Measurements from ENCODE around the gene SERPINB1. TPM values are rescaled to one million over a fixed set of nuclear protein-coding genes. Genes with fewer than 3 reads are reported as not detected.

SERPINB1 gene
- total RNA-seq, 1 experiment from 2014 or later, result 75.6 TPM

DNA sequence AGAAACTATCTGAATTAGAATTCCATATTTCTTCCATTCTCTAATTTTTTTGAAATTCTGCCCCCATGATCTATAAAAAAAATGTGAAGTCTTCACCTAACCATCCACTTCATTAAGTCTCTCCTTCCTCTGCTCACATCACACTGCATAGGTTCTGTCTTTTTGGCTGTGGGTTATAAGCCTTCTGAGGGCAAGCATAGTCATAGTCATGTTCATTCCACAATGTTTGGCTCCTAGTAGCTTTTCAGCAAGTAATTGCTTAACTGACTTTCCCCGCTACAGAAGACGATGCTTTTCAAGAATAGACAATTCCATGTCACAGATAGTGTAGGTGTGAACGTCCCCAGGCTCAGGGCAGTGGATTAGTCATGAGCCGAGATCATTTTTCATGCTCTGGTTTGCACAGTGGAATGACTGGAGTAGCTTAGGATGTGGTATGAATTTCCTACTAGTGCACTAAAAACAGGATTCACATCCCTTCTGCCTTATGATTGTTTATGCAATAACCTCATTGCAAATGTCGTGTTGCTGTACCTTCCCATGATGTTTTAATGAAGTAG is 47.4 kb downstream of the SERPINB1 start:
- POLR2A ChIA-PET, result no interaction called here

GRCh38 chr6:2793534-2794151 is 48.0 kb downstream of the SERPINB1 start:
- H3K9me3 ChIP-seq, result no peaks in the 10 kb centered on the region
- Mint-ChIP-seq H3K36me3 (ENCODE audit: insufficient read depth, unreplicated experiment) (peaks cover 5% of the 10 kb centered on the region), H3K27me3 (ENCODE audit: insufficient read depth, unreplicated experiment) (no peaks in the 10 kb centered on the region), H3K4me3 (ENCODE audit: unreplicated experiment) (no peak overlapping the region), H3K4me1 (ENCODE audit: low read depth, unreplicated experiment) (peaks cover 13% of the 10 kb centered on the region), H3K9me3 (ENCODE audit: unreplicated experiment) (no peaks in the 10 kb centered on the region), H3K27ac (ENCODE audit: unreplicated experiment) (no peak overlapping the region)
- TF ChIP-seq CTCF (IDR thresholded peaks at IDR 0.05; ENCODE audit: insufficient read depth in 1 of 2, low read depth in 1 of 2, low read length in 1 of 2, severe bottlenecking in 1 of 2, unreplicated experiment in 1 of 2), result no peak
- H3K36me3 ChIP-seq (ENCODE audit: control insufficient read depth, insufficient read depth, low read length), result no peaks in the 10 kb centered on the region
- H3K4me1 ChIP-seq, result peaks cover 16% of the 10 kb centered on the region
- H3K4me3 ChIP-seq (ENCODE audit: low read depth, low read length), result no peak overlapping the region
- H3K27me3 ChIP-seq (replicated peaks; ENCODE audit: control insufficient read depth, insufficient read depth, low read length), result no peaks in the 10 kb centered on the region
- ChIA-PET CTCF (no interaction called here), POLR2A (interaction anchor here (0.5 kb wide), 1 partner anchor 380 kb away, joined by 3 read pairs; no protein-coding TSS in a partner anchor)
- intact Hi-C loops (cut with micrococcal nuclease; ENCODE audit: unreplicated experiment), result loop anchor here (10.0 kb wide), 1 partner anchor 261 kb away; no protein-coding TSS in a partner anchor
- no peak for DNase-seq
- no TSS peak for BruUV-seq (replicated peaks)

More for the DNA sequence above, 47.4 kb downstream of the SERPINB1 start:
- Histone ChIP-seq H3K27me3 (replicated peaks; ENCODE audit: control insufficient read depth, insufficient read depth, low read length) (no peaks in the 10 kb centered on the region), H3K4me3 (ENCODE audit: low read depth, low read length) (no peak overlapping the region), H3K9me3 (no peaks in the 10 kb centered on the region), H3K4me1 (peaks cover 16% of the 10 kb centered on the region), H3K36me3 (ENCODE audit: control insufficient read depth, insufficient read depth, low read length) (no peaks in the 10 kb centered on the region)
- Mint-ChIP-seq H3K27me3 (ENCODE audit: insufficient read depth, unreplicated experiment) (no peaks in the 10 kb centered on the region), H3K36me3 (ENCODE audit: insufficient read depth, unreplicated experiment) (peaks cover 5% of the 10 kb centered on the region), H3K9me3 (ENCODE audit: unreplicated experiment) (no peaks in the 10 kb centered on the region), H3K4me3 (ENCODE audit: unreplicated experiment) (no peak overlapping the region), H3K27ac (ENCODE audit: unreplicated experiment) (no peak overlapping the region), H3K4me1 (ENCODE audit: low read depth, unreplicated experiment) (peaks cover 13% of the 10 kb centered on the region)
- CTCF ChIA-PET, result no interaction called here
- DNase-seq, result no peak
- no TSS peak for BruUV-seq (replicated peaks)
- intact Hi-C loops (cut with micrococcal nuclease; ENCODE audit: unreplicated experiment), result loop anchor here (10.0 kb wide), 1 partner anchor 261 kb away; no protein-coding TSS in a partner anchor
- TF ChIP-seq CTCF (IDR thresholded peaks at IDR 0.05; ENCODE audit: insufficient read depth in 1 of 2, low read depth in 1 of 2, low read length in 1 of 2, severe bottlenecking in 1 of 2, unreplicated experiment in 1 of 2), result no peak

GRCh38 chr6:2792330-2793110 is 49.1 kb downstream of the SERPINB1 start:
- Mint-ChIP-seq H3K27ac (ENCODE audit: unreplicated experiment) (no peak overlapping the region), H3K4me3 (ENCODE audit: unreplicated experiment) (no peak overlapping the region), H3K4me1 (ENCODE audit: low read depth, unreplicated experiment) (peaks cover 13% of the 10 kb centered on the region), H3K9me3 (ENCODE audit: unreplicated experiment) (no peaks in the 10 kb centered on the region), H3K27me3 (ENCODE audit: insufficient read depth, unreplicated experiment) (no peaks in the 10 kb centered on the region), H3K36me3 (ENCODE audit: insufficient read depth, unreplicated experiment) (peaks cover 12% of the 10 kb centered on the region)
- Histone ChIP-seq H3K36me3 (ENCODE audit: control insufficient read depth, insufficient read depth, low read length) (no peaks in the 10 kb centered on the region), H3K27me3 (replicated peaks; ENCODE audit: control insufficient read depth, insufficient read depth, low read length) (no peaks in the 10 kb centered on the region), H3K4me1 (peaks cover 14% of the 10 kb centered on the region), H3K4me3 (ENCODE audit: low read depth, low read length) (no peak overlapping the region), H3K9me3 (no peaks in the 10 kb centered on the region)
- intact Hi-C loops (cut with micrococcal nuclease; ENCODE audit: unreplicated experiment), result loop anchor here (10.0 kb wide), 1 partner anchor 262 kb away; no protein-coding TSS in a partner anchor
- no peak for TF ChIP-seq CTCF (IDR thresholded peaks at IDR 0.05; ENCODE audit: insufficient read depth in 1 of 2, low read depth in 1 of 2, low read length in 1 of 2, severe bottlenecking in 1 of 2, unreplicated experiment in 1 of 2)
- ChIA-PET POLR2A (interaction anchor here (1.9 kb wide), 1 partner anchor 49 kb away, joined by 20 read pairs; the partner anchor contains the start of gene SERPINB1), CTCF (interaction anchor here (0.7 to 1.9 kb wide), 6 partner anchors 26 to 189 kb away, joined by 3 to 29 read pairs (median 10); no protein-coding TSS in a partner anchor)
- DNase-seq, result no peak
- no TSS peak for BruUV-seq (replicated peaks)

All from Caco-2 (cell line).